ENCODE measurements around the gene PPP1R26. TPM values are rescaled to one million over a fixed set of nuclear protein-coding genes. Genes with fewer than 3 reads are reported as not detected.

Gene PPP1R26
- total RNA-seq, 1 donor from 2014 or later = 27.9 TPM

- TF ChIP-seq, protein P1, sequence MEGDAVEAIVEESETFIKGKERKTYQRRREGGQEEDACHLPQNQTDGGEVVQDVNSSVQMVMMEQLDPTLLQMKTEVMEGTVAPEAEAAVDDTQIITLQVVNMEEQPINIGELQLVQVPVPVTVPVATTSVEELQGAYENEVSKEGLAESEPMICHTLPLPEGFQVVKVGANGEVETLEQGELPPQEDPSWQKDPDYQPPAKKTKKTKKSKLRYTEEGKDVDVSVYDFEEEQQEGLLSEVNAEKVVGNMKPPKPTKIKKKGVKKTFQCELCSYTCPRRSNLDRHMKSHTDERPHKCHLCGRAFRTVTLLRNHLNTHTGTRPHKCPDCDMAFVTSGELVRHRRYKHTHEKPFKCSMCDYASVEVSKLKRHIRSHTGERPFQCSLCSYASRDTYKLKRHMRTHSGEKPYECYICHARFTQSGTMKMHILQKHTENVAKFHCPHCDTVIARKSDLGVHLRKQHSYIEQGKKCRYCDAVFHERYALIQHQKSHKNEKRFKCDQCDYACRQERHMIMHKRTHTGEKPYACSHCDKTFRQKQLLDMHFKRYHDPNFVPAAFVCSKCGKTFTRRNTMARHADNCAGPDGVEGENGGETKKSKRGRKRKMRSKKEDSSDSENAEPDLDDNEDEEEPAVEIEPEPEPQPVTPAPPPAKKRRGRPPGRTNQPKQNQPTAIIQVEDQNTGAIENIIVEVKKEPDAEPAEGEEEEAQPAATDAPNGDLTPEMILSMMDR (IDR thresholded peaks at IDR 0.05; ENCODE audit: insufficient read depth, low read length, severe bottlenecking) = no peak
- FAIRE-seq = no peak
Observed at GRCh38 chr9:135464181-135464580, 15.4 kb upstream of the PPP1R26 start.

GRCh38 chr9:135468854-135469521, 10.6 kb upstream of the PPP1R26 start:
- H3K4me3 ChIP-seq (ENCODE audit: low read depth, low read length) = no peak overlapping the region
- no peaks in the 10 kb centered on the region for H3K27me3 ChIP-seq (ENCODE audit: control insufficient read depth, insufficient read depth, low read length)
- FAIRE-seq (no peak), DNase-seq (ENCODE audit: low read depth) (peak; percentile 24)
- no peaks in the 10 kb centered on the region for H3K36me3 ChIP-seq (ENCODE audit: control insufficient read depth, insufficient read depth, low read length)
- TF ChIP-seq, protein P1 (IDR thresholded peaks at IDR 0.05; ENCODE audit: insufficient read depth, low read length, severe bottlenecking) = no peak

More at GRCh38 chr9:135464181-135464580, 15.4 kb upstream of the PPP1R26 start:
- H3K4me3 ChIP-seq (ENCODE audit: low read depth, low read length) = no peak overlapping the region
- no peaks in the 10 kb centered on the region for H3K36me3 ChIP-seq (ENCODE audit: control insufficient read depth, insufficient read depth, low read length)
- no peak for DNase-seq (ENCODE audit: low read depth)
- H3K27me3 ChIP-seq (ENCODE audit: control insufficient read depth, insufficient read depth, low read length) = no peaks in the 10 kb centered on the region

GRCh38 chr9:135471791-135472640, 7.6 kb upstream of the PPP1R26 start:
- no peaks in the 10 kb centered on the region for H3K27me3 ChIP-seq (ENCODE audit: control insufficient read depth, insufficient read depth, low read length)
- FAIRE-seq (no peak), DNase-seq (ENCODE audit: low read depth) (no peak)
- no peak overlapping the region for H3K4me3 ChIP-seq (ENCODE audit: low read depth, low read length)
- H3K36me3 ChIP-seq (ENCODE audit: control insufficient read depth, insufficient read depth, low read length) = no peaks in the 10 kb centered on the region
- TF ChIP-seq, protein P1 (IDR thresholded peaks at IDR 0.05; ENCODE audit: insufficient read depth, low read length, severe bottlenecking) = no peak

DNA sequence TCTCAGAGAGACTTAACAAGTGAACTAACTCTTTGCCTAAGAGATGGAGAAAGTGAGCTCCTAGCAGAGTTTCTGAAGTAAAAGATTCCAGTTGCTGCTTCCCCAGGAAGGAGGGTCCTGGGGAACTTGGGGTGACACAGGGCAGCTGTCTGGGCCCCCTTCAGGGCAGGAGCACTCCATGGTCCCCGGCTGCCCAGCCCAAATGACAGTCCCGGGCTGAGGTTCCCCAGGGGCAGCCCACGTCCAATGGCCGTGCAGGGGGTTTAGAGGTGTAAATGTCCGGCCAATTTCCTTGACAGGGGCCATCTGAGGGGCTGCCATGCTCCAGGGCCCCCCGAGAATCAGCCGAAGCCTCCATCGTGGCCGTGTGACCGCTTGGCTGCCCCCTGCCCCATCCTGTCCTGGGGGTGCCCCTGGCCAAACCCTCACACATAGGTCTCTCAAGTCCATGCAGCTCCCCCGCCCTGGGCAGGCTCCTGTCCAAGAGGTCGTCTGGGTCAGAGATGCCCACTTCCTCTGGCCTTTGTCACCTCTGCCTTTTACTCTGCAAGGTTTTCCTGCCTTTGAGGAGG, 5.5 kb upstream of the PPP1R26 start:
- Histone ChIP-seq H3K4me3 (ENCODE audit: low read depth, low read length) (no peak overlapping the region), H3K27me3 (ENCODE audit: control insufficient read depth, insufficient read depth, low read length) (no peaks in the 10 kb centered on the region), H3K36me3 (ENCODE audit: control insufficient read depth, insufficient read depth, low read length) (no peaks in the 10 kb centered on the region)
- FAIRE-seq (no peak), DNase-seq (ENCODE audit: low read depth) (no peak)
- TF ChIP-seq, protein P1 (IDR thresholded peaks at IDR 0.05; ENCODE audit: insufficient read depth, low read length, severe bottlenecking) = no peak

DNA sequence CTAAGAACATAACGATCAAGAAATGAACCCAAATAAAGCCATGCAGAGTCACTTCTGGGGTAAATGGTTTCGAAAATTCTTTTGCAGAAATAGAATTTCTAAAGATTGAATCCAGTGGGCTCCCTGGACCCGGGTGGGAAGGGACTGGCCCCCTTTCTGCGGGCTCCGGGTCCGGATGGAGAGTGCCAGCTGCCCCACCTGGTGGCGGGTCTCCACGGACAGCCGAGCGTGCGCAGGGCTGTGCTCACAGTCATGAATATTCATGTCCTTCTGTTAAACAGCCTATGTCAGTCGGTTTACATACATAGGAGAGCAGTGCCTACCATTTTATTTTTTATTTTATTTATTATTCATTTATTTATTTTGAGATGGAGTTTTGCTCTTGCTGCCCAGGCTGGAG, 4.7 kb upstream of the PPP1R26 start:
- FAIRE-seq = no peak
- TF ChIP-seq, protein P1 (IDR thresholded peaks at IDR 0.05; ENCODE audit: insufficient read depth, low read length, severe bottlenecking) = peak; percentile 39
- DNase-seq (ENCODE audit: low read depth) = no peak
- no peaks in the 10 kb centered on the region for H3K36me3 ChIP-seq (ENCODE audit: control insufficient read depth, insufficient read depth, low read length)
- H3K27me3 ChIP-seq (ENCODE audit: control insufficient read depth, insufficient read depth, low read length) = no peaks in the 10 kb centered on the region
- H3K4me3 ChIP-seq (ENCODE audit: low read depth, low read length) = no peak overlapping the region

All from bronchial epithelial cell (primary cell).